Glutamatergic neuron (in vitro differentiated cells): ENCODE measurements around the gene ERFL. TPM values are rescaled to one million over a fixed set of nuclear protein-coding genes. Genes with fewer than 3 reads are reported as not detected.

Experiments used
- DNase-seq: peaks from one replicate; pipeline ENCODE4 v3.0.0; 2022
- H3K27ac Mint-ChIP-seq: one replicate; pipeline ENCODE4 v1.8.0; 2020; ENCODE audit warnings: mild to moderate bottlenecking, mixed read lengths, inconsistent platforms; ENCODE audit not compliant: unreplicated experiment
- H3K27me3 Mint-ChIP-seq: one replicate; pipeline ENCODE4 v1.8.0; 2020; ENCODE audit warnings: mild to moderate bottlenecking, moderate library complexity, mixed read lengths, inconsistent platforms; ENCODE audit not compliant: unreplicated experiment
- H3K36me3 Mint-ChIP-seq: one replicate; pipeline ENCODE4 v1.8.0; 2020; ENCODE audit warnings: mild to moderate bottlenecking, mixed read lengths, inconsistent platforms; ENCODE audit not compliant: unreplicated experiment
- H3K4me1 Mint-ChIP-seq: one replicate; pipeline ENCODE4 v1.8.0; 2020; ENCODE audit warnings: mild to moderate bottlenecking, low read depth, mixed read lengths, inconsistent platforms; ENCODE audit not compliant: unreplicated experiment
- H3K4me3 Mint-ChIP-seq: one replicate; pipeline ENCODE4 v1.8.0; 2020; ENCODE audit warnings: mild to moderate bottlenecking, mixed read lengths, inconsistent platforms; ENCODE audit not compliant: unreplicated experiment
- H3K9me3 Mint-ChIP-seq: one replicate; pipeline ENCODE4 v1.8.0; 2020; ENCODE audit warnings: mild to moderate bottlenecking, moderate library complexity, mixed read lengths, inconsistent platforms; ENCODE audit not compliant: unreplicated experiment
- total RNA-seq: library from RNA; stranded (reverse); fragmentation: NEBNext Ultra II Directional; extraction: Animal tissue kit (Norgen Biotek cat#: 25700); gene quantifications from one replicate; pipeline ENCODE4 v1.2.1, GENCODE V29; 2021; ENCODE audit not compliant: unreplicated experiment
- TF ChIP-seq, protein P1 (sequence below): fragments of 200-600 bp; sonication (generic); IDR thresholded peaks from one replicate; pipeline ENCODE4 v1.5.0; 2021; ENCODE audit not compliant: partially characterized antibody, unreplicated experiment

ERFL gene
- total RNA-seq, 1 donor from 2014 or later: 1.6 TPM

DNA sequence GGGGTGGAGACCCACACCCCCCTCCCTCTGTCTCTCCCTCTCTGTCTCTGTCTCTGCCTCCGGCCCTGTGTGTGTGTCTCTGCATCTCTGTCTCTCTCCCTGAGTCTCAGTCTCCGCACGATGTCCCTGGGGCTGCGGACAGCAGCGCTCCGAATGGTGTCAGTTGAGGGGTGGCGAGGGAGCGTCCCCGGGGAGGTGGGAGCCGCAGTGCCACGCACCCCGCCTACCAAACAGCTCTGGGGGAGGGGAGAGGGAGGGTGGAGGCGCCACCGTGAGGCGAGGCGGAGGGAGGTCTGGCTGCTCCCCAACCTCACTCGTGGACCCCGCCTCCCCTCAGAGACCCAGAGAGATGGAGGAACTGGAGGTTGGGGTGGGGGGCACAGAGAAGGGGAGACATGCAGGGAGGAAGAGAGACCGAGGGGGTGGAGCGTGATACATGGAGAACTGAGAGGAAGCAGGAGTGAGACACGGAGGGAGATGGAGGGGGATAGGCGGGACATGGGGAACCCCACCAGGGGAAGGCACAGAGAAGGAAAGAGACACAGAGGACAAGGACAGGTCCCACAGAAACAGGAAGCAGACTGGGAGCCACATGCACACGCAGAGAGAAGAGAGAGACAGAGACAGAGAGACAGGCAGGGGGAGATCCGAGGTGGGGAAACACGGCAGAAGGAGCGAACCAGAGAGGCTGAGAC is 7.2 kb downstream of the ERFL start:
- no peak for DNase-seq
- TF ChIP-seq, protein P1, sequence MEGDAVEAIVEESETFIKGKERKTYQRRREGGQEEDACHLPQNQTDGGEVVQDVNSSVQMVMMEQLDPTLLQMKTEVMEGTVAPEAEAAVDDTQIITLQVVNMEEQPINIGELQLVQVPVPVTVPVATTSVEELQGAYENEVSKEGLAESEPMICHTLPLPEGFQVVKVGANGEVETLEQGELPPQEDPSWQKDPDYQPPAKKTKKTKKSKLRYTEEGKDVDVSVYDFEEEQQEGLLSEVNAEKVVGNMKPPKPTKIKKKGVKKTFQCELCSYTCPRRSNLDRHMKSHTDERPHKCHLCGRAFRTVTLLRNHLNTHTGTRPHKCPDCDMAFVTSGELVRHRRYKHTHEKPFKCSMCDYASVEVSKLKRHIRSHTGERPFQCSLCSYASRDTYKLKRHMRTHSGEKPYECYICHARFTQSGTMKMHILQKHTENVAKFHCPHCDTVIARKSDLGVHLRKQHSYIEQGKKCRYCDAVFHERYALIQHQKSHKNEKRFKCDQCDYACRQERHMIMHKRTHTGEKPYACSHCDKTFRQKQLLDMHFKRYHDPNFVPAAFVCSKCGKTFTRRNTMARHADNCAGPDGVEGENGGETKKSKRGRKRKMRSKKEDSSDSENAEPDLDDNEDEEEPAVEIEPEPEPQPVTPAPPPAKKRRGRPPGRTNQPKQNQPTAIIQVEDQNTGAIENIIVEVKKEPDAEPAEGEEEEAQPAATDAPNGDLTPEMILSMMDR: no peak
- Mint-ChIP-seq H3K9me3 (peaks cover 9% of the 10 kb centered on the region), H3K4me3 (peak overlapping the region; percentile 39), H3K27ac (no peak overlapping the region), H3K4me1 (peaks cover 7% of the 10 kb centered on the region), H3K36me3 (no peaks in the 10 kb centered on the region), H3K27me3 (peaks cover 9% of the 10 kb centered on the region)

DNA sequence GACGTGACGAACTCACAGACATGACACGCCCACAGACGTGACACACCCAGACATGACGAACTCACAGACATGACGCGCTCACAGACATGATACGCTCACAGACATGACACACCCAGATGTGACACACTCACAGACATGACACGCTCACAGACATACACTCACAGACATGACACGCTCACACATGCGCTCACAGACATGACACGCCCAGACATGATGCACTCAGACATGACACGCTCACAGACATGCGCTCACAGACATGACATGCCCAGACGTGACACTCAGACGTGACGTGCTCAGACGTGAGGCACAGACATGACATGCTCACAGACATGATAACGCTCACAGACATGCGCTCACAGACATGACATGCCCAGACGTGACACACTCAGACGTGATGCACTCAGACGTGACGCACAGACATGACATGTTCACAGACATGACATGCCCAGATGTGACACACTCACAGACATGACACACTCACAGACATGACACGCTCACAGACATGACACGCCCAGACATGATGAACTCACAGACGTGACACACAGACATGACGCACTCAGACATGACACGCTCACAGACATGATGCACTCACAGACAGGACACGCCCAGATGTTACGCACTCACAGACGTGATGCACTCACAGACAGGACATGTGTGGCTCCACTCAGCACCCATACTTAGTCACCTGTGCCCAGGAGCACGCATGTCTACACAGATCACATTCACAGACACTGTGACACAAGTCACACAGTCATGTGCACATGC is 8.1 kb downstream of the ERFL start:
- DNase-seq: peak; percentile 10
- H3K9me3 Mint-ChIP-seq: peaks cover 9% of the 10 kb centered on the region
- TF ChIP-seq, protein P1: no peak
- H3K4me3 Mint-ChIP-seq: no peak overlapping the region
- no peaks in the 10 kb centered on the region for H3K36me3 Mint-ChIP-seq
- peaks cover 9% of the 10 kb centered on the region for H3K27me3 Mint-ChIP-seq
- H3K4me1 Mint-ChIP-seq: peaks cover 7% of the 10 kb centered on the region
- no peak overlapping the region for H3K27ac Mint-ChIP-seq

DNA sequence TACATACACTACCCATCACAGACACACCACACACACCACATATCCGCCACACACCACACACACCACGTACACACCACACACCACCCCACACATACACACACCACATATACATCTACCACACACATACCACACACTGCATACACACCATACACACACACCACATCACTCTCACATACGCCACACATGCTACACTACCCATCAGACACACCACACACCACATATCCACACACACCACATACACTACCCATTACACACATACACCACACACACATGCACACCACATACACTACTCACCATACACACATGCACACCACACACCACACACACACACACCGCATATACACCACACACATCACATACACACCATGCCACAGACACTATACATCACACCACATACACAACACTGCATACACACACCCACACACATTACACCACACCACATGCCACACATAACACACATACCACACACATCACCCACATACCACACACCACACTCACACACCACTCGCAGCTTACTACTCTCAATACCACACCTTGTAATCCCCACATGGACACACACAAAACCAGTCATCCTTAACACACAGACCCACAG is 9.5 kb downstream of the ERFL start:
- Mint-ChIP-seq H3K27me3 (peaks cover 15% of the 10 kb centered on the region), H3K4me1 (peaks cover 12% of the 10 kb centered on the region)
- TF ChIP-seq, protein P1: no peak

DNA sequence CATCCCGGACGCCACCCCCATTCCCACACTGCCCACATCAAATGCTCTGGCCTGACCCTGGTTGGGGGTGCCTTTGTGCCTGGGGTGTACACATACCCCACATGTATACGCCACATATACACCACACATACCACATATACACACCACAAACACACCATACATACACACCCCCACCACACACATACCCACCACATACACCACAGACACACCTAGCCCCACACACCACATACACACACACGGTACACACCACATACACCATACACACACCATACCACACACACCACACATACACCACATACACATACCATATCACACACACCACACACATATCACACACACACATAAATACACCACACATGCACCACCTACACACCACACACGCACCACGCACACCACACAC is 10.2 kb downstream of the ERFL start:
- Mint-ChIP-seq H3K36me3 (no peaks in the 10 kb centered on the region), H3K4me1 (peaks cover 14% of the 10 kb centered on the region), H3K27me3 (peaks cover 17% of the 10 kb centered on the region), H3K4me3 (no peak overlapping the region), H3K27ac (no peak overlapping the region), H3K9me3 (peaks cover 8% of the 10 kb centered on the region)
- no peak for DNase-seq
- TF ChIP-seq, protein P1: no peak

More for the DNA sequence above, 9.5 kb downstream of the ERFL start:
- H3K9me3 Mint-ChIP-seq: peaks cover 10% of the 10 kb centered on the region
- no peaks in the 10 kb centered on the region for H3K36me3 Mint-ChIP-seq
- no peak for DNase-seq
- H3K4me3 Mint-ChIP-seq: no peak overlapping the region
- H3K27ac Mint-ChIP-seq: no peak overlapping the region
